Ovary (tissue), 9 donors: ENCODE measurements around the gene SYNCRIP. TPM values are rescaled to one million over a fixed set of nuclear protein-coding genes. Genes with fewer than 3 reads are reported as not detected.
"Not testable (repeated sequence)": the region's sequence is repeated elsewhere in the genome, so short reads cannot be mapped to it uniquely, and the experiment has no call there.

Experiments used
- DNase-seq, 5 donors: peaks; one replicate each; pipeline ENCODE4 v3.0.0-alpha.2; 2019 to 2020
- H3K27ac ChIP-seq, 2 donors: fragments of 200-600 bp; one replicate each; pipeline versions ENCODE4 v1.5.1 to v1.8.0; 2019 to 2022
- H3K27me3 ChIP-seq: fragments of 200-600 bp; one replicate; pipeline ENCODE4 v1.8.0; 2022
- H3K36me3 ChIP-seq: fragments of 200-600 bp; sonication (generic); one replicate; pipeline ENCODE4 v1.5.1; 2019
- H3K4me1 ChIP-seq: one replicate; pipeline ENCODE4 v1.8.1; 2013; ENCODE audit warnings: mild to moderate bottlenecking, moderate library complexity; ENCODE audit not compliant: insufficient read depth
- H3K4me3 ChIP-seq: fragments of 200-600 bp; sonication (generic); one replicate; pipeline ENCODE4 v1.5.1; 2017
- H3K9me3 ChIP-seq, 2 donors: fragments of 200-600 bp in 1 of 2; sonication (generic) in 1 of 2; one replicate each; pipeline versions ENCODE4 v1.5.1 to v1.8.1; 2013 to 2019; ENCODE audit warnings: mild to moderate bottlenecking in 1 of 2, moderate library complexity in 1 of 2
- EP300 ChIP-seq: sonication (generic); formaldehyde crosslinking; IDR thresholded peaks from one replicate; pipeline ENCODE4 v1.6.1; 2017; ENCODE audit warnings: antibody characterized with exemption
- POLR2A ChIP-seq: fragments of 450-650 bp; IDR thresholded peaks from one replicate; pipeline ENCODE4 v1.6.1; 2017; ENCODE audit warnings: antibody characterized with exemption, mild to moderate bottlenecking, moderate library complexity
- WGBS, 3 donors: extraction: QIAGEN DNeasy Blood & Tissue Kit in 1 of 3; methylation state at CpG; one replicate each; pipeline versions ENCODE4 v1.1.5 to v1.1.7; 2013 to 2017; 5-methylcytosine and 5-hydroxymethylcytosine counted together
- intact Hi-C, 4 donors: fragments of 100-400 bp; cut with DNase I; formaldehyde crosslinking; loops; one replicate each; pipeline versions ENCODE4 v1.11.0 to v1.15.1; 2022 to 2023
- polyA plus RNA-seq, 2 donors: library from polyadenylated mRNA; stranded (reverse); fragments of 200-250 nt in 1 of 2; fragments of 350-450 nt in 1 of 2; fragmentation: Illumina TruSeq in 1 of 2; extraction: RNeasy Lipid Tissue Mini Kit (QIAGEN cat#74804) in 1 of 2; gene quantifications; one replicate each; pipeline ENCODE4 v1.2.3, GENCODE V29; 2013 to 2014
- small RNA-seq: library from RNA; depleted of rRNA; stranded (forward); fragments of <200 nt; gene quantifications from one replicate; pipeline ENCODE3, GENCODE V24; 2016
- total RNA-seq, 7 donors: library from RNA; depleted of rRNA in 2 of 7; stranded (reverse); fragments of >200 nt in 2 of 7; fragmentation: NEBNext Ultra II Directional in 3 of 7; extraction: Animal tissue kit (Norgen Biotek cat#: 25700) in 3 of 7; gene quantifications; one replicate each; pipeline versions ENCODE4 v1.1.0 to v1.2.4, GENCODE V29; 2016 to 2023
- TF ChIP-seq, protein P1 (sequence below), 3 donors: fragments of 450-650 bp in 2 of 3; fragments of 200-600 bp in 1 of 3; IDR thresholded peaks; one replicate each; pipeline versions ENCODE4 v1.5.1 to v1.8.0; 2016 to 2022; ENCODE audit warnings: antibody characterized with exemption in 3 of 3, mild to moderate bottlenecking in 1 of 3
- donor health status: DM: no; HTN: no; CAD: no; lungs with moderate emphysema.
- donor health status: DM: no; HTN: no; CAD: no.
- donor health status: Bipolar disorder and iron deficiency.
- donor health status: DM: yes; HTN: yes; CAD: no.
- donor health status: DM: no; HTN: no; CAD: no.
- donor health status: DM: yes; HTN: yes; CAD: no.

SYNCRIP gene
- total and polyA plus RNA-seq, 9 donors = 33.2 to 109 (median 92.8) TPM

DNA sequence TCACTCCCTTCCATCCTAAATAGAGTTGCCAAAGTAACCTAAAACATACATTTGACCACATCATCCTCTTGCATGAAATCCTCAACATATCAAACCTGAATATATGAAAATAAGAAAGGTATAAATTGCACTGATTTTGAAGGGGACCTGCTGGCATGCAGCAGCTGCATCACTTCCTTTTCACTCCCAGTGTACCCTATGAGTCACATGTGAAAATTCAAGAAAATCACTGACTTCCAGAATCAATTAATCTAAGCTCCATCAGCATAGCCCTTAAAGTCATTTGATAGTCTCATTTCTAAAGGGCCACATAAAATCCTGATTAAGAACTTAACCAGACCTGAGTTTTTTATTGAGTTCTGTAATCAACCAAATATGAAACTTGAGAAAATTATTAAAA lies 73.4 kb downstream of the SYNCRIP start:
- Histone ChIP-seq H3K9me3 (no peaks in the 10 kb centered on the region), H3K4me3 (no peak overlapping the region), H3K4me1 (no peaks in the 10 kb centered on the region), H3K36me3 (no peaks in the 10 kb centered on the region), H3K27ac (no peak overlapping the region), H3K27me3 (no peaks in the 10 kb centered on the region)
- DNase-seq = no peak
- TF ChIP-seq, protein P1, sequence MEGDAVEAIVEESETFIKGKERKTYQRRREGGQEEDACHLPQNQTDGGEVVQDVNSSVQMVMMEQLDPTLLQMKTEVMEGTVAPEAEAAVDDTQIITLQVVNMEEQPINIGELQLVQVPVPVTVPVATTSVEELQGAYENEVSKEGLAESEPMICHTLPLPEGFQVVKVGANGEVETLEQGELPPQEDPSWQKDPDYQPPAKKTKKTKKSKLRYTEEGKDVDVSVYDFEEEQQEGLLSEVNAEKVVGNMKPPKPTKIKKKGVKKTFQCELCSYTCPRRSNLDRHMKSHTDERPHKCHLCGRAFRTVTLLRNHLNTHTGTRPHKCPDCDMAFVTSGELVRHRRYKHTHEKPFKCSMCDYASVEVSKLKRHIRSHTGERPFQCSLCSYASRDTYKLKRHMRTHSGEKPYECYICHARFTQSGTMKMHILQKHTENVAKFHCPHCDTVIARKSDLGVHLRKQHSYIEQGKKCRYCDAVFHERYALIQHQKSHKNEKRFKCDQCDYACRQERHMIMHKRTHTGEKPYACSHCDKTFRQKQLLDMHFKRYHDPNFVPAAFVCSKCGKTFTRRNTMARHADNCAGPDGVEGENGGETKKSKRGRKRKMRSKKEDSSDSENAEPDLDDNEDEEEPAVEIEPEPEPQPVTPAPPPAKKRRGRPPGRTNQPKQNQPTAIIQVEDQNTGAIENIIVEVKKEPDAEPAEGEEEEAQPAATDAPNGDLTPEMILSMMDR (IDR thresholded peaks at IDR 0.05) = no peak
- TF ChIP-seq POLR2A = no peak
- no peak for TF ChIP-seq EP300
- intact Hi-C loops = no loop called here

DNA sequence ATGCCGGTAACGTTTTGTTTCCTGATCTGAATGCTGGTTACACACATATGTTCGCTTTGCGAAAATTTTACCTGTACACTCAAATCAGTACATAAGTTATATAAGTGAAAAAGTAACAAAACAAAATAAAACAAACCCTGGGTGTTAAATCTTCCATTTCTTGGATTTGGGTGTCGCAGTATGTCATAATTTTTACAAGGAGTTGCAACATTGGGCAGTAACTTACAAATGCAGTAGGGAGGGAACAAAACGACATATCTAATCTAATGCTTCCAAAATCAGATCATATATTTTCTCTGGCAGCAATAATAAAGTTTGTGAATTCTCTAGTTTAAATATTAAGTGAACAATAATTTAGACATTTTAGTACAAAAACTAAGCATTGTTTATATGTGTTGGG lies 74.3 kb downstream of the SYNCRIP start:
- intact Hi-C loops = no loop called here
- DNase-seq = no peak
- Histone ChIP-seq H3K4me1 (no peaks in the 10 kb centered on the region), H3K27me3 (no peaks in the 10 kb centered on the region), H3K9me3 (no peaks in the 10 kb centered on the region), H3K4me3 (no peak overlapping the region), H3K36me3 (no peaks in the 10 kb centered on the region), H3K27ac (no peak overlapping the region)
- 81 to 94% (median 91%) methylated on average over 6 of the region's 6 CpGs for WGBS, 3 donors
- TF ChIP-seq, protein P1 (IDR thresholded peaks at IDR 0.05) = no peak
- TF ChIP-seq POLR2A = no peak
- TF ChIP-seq EP300 = no peak

DNA sequence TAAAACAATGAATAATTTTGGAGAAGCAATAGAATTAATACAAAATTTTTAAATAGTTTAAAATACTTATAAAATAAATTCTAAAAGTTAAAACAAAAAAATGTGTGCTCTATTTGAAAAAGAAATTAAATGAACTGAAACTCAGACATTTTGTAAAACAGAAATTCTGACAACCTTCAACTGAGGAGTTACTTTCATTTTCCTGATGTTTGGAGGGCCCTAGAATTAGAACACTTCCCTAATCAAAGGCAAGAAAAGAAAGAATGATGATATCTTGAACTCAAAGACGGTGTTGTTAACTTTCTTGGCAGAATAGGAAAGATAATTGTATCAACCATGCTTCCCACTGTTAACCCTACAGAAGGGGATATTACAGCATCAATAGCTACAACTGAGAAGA lies 77.0 kb downstream of the SYNCRIP start:
- no peaks in the 10 kb centered on the region for H3K27me3 ChIP-seq
- H3K4me1 ChIP-seq = no peaks in the 10 kb centered on the region
- no peaks in the 10 kb centered on the region for H3K36me3 ChIP-seq
- intact Hi-C loops = no loop called here
- DNase-seq = no peak
- WGBS, 3 donors = 0 to 8% (median 1%) methylated on average over 1 of the region's 1 CpG
- no peak overlapping the region for H3K4me3 ChIP-seq
- no peak overlapping the region for H3K27ac ChIP-seq
- no peaks in the 10 kb centered on the region for H3K9me3 ChIP-seq
- TF ChIP-seq, protein P1 (IDR thresholded peaks at IDR 0.05) = no peak
- no peak for TF ChIP-seq POLR2A
- TF ChIP-seq EP300 = no peak

DNA sequence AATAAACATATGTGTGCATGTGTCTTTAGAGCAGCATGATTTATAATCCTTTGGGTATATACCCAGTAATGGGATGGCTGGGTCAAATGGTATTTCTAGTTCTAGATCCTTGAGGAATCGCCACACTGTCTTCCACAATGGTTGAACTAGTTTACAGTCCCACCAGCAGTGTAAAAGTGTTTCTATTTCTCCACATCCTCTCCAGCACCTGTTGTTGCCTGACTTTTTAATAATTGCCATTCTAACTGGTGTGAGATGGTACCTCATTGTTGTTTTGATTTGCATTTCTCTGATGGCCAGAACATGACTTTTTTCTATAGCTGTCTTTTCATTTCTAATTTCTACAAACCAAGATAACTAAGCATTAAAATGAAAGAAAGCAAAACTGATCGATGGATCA lies 78.5 kb downstream of the SYNCRIP start:
- DNase-seq, H3K4me3 ChIP-seq, H3K36me3 ChIP-seq, intact Hi-C loops, H3K4me1 ChIP-seq, H3K9me3 ChIP-seq, H3K27me3 ChIP-seq, H3K27ac ChIP-seq: not testable (repeated sequence)
- WGBS, 3 donors = 95 to 99% (median 97%) methylated on average over 1 to 2 of the region's 2 CpGs

Small RNA genes within 50 kb of the gene (small RNA-seq; reads per million reads assigned to genes)
- not detected for gene SNORD50B

Other genes with a start within 250 kb of the SYNCRIP start
- 10 to 100 TPM; 32.5 to 67.2 (median 47.4) TPM for gene NT5E, start 192.8 kb downstream of the SYNCRIP start, total RNA-seq
- 10 to 100 TPM; 29.3 to 68.7 TPM for gene NT5E, start 192.8 kb downstream of the SYNCRIP start, polyA plus RNA-seq
- gene SNX14, start 49.0 kb downstream of the SYNCRIP start, total RNA-seq = 10 to 100 TPM; 44.1 to 80.2 (median 64.0) TPM
- gene SNX14, start 49.0 kb downstream of the SYNCRIP start, polyA plus RNA-seq = 10 to 100 TPM; 39.7 to 53.5 TPM